GM11168 (cell line): Measurements from ENCODE around the gene MAD1L1.
"Not testable (repeated sequence)": the region's sequence is repeated elsewhere in the genome, so short reads cannot be mapped to it uniquely, and the experiment has no call there.

ENCODE experiments used
- in situ Hi-C: fragments of 300-500 bp; cut with MboI; formaldehyde crosslinking; loops from one replicate; pipeline ENCODE4 v1.12.0; 2022; ENCODE audit warnings: low sequenced_read_pairs; ENCODE audit not compliant: unreplicated experiment

The MAD1L1 gene

GRCh38 chr7:2232766-2233520 lies at the start of gene MAD1L1:
Gene MAD1L1, minus strand, starts transcription at chr7:2232945. Its CDS starts 2,812 bp downstream, at chr7:2230133.
- in situ Hi-C loops: no loop called here

GRCh38 chr7:2282185-2282751 lies 49.5 kb upstream of the MAD1L1 start:
- in situ Hi-C loops: no loop called here

- in situ Hi-C loops: no loop called here
These were observed 48.8 kb upstream of the MAD1L1 start for GRCh38 chr7:2281541-2281940.

GRCh38 chr7:2280424-2280823 lies 47.7 kb upstream of the MAD1L1 start:
- in situ Hi-C loops: no loop called here

- in situ Hi-C loops: no loop called here
These were observed 47.2 kb upstream of the MAD1L1 start for GRCh38 chr7:2279896-2280295.

- in situ Hi-C loops: no loop called here
These were observed 45.3 kb upstream of the MAD1L1 start for GRCh38 chr7:2278026-2278425.

- in situ Hi-C loops: no loop called here
These were observed 43.4 kb upstream of the MAD1L1 start for GRCh38 chr7:2276107-2276506.

- in situ Hi-C loops: no loop called here
These were observed 42.4 kb upstream of the MAD1L1 start for GRCh38 chr7:2275101-2275500.

GRCh38 chr7:2274666-2275065 lies 41.9 kb upstream of the MAD1L1 start:
- in situ Hi-C loops: no loop called here

- in situ Hi-C loops: no loop called here
These were observed 41.1 kb upstream of the MAD1L1 start for GRCh38 chr7:2273866-2274265.

GRCh38 chr7:2272031-2272430 lies 39.3 kb upstream of the MAD1L1 start:
- in situ Hi-C loops: no loop called here

GRCh38 chr7:2271273-2272026 lies 38.7 kb upstream of the MAD1L1 start:
- in situ Hi-C loops: no loop called here

- in situ Hi-C loops: no loop called here
These were observed 37.8 kb upstream of the MAD1L1 start for GRCh38 chr7:2270495-2270894.

GRCh38 chr7:2269991-2270460 lies 37.3 kb upstream of the MAD1L1 start:
- in situ Hi-C loops: no loop called here

GRCh38 chr7:2269089-2269990 lies 36.6 kb upstream of the MAD1L1 start:
- in situ Hi-C loops: not testable (repeated sequence)

GRCh38 chr7:2266911-2267310 lies 34.2 kb upstream of the MAD1L1 start:
- in situ Hi-C loops: no loop called here

- in situ Hi-C loops: no loop called here
These were observed 31.4 kb upstream of the MAD1L1 start for GRCh38 chr7:2264158-2264557.

- in situ Hi-C loops: no loop called here
These were observed 30.4 kb upstream of the MAD1L1 start for GRCh38 chr7:2263176-2263575.

- in situ Hi-C loops: no loop called here
These were observed 28.9 kb upstream of the MAD1L1 start for GRCh38 chr7:2261611-2262010.

- in situ Hi-C loops: no loop called here
These were observed 28.1 kb upstream of the MAD1L1 start for GRCh38 chr7:2260820-2261219.
